Head of caudate nucleus (tissue), 42 donors: Measurements from ENCODE around the gene RBPJL.

Source experiments
- DNase-seq, 42 donors: peaks; one replicate each; pipeline versions ENCODE4 v3.0.0 to v3.0.0-alpha.2; 2020 to 2021; ENCODE audit warnings: mixed read lengths in 7 of 42
- intact Hi-C: fragments of 100-400 bp; cut with DNase I; formaldehyde crosslinking; loops from one replicate; pipeline ENCODE4 v1.15.0; 2022

RBPJL gene

DNA sequence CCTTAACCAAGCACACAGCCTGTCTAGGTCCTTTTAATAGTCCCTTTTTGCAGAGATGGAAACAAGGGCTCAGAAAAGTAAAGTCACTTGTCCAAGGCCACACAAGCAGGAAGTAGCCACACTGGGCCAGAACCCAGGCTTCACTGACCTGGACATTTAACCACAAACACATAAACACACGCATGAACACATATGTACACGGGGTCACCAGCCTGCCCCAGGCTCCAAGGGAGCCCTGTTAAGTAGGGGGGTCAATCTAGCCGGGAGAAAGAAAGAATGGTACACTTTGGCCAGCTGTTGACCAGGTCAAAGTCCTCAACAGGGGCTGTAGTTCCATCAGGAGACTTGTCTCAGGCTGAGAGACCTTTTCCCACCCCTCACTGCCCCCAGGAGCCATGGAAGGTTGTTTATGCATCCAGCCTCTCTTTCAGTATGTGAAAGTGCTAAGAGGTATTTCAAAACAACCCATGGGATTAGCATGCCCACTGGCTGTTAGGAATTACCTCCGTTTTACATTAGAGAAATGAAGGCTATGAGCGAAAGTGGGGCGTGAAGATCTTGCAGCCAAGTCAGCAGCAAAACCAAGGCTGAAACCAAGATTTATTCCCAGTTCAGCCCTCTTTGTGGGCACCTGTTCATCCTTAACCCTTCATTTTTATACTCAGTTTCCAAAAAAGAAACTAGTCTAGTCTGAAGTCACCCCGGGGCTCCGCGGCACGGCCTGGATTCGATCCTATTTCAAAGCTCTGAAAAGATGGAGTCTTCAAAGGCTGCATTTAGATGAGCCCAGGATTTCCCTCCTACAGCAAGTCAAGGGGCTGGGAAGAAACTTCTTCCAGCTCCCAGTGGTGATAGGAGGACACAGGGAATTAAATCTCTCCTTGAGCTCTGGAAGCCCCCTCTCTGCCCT is 31.7 kb downstream of the RBPJL start:
- no peak for DNase-seq
- intact Hi-C loops = no loop called here

DNA sequence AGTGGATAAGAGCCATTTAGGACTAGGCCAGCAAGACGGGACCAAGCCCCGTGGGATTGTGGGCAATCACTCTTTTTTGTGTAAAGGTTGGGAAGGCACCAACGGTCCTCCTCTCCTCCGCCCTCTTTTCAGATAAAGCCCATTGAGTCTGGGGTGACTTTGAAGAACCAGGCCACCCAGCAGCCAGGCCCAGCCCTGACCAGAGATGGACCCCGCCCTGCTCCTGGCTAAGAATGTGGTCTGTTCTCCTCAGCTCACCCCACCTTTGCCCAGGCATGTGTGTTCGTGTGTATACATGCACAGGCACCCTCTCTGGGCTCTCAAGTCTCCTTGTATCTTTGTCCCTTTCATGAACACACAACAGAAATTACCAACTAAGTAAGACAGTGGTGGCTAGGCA is 32.4 kb downstream of the RBPJL start:
- DNase-seq = no peak
- intact Hi-C loops = no loop called here

DNA sequence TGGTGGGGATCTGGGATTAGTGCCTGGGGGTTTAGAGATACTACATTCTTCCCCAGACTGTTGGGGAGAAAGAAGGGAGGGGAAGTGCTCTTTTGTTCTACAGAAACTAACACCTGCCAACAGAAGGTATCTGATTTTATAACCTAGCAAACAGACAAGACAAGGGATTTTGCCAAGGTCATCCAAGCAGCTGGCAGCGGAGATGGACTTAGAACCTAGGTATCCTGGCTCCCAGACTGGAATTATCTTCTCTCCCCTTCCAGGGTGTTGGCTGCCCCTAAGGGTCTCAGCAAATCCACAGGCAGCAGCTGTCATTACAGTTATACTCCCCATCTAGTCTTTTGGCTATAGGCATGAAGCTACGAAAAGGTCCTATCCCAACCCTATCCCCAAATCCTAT is 33.2 kb downstream of the RBPJL start:
- no peak for DNase-seq
- intact Hi-C loops = no loop called here

DNA sequence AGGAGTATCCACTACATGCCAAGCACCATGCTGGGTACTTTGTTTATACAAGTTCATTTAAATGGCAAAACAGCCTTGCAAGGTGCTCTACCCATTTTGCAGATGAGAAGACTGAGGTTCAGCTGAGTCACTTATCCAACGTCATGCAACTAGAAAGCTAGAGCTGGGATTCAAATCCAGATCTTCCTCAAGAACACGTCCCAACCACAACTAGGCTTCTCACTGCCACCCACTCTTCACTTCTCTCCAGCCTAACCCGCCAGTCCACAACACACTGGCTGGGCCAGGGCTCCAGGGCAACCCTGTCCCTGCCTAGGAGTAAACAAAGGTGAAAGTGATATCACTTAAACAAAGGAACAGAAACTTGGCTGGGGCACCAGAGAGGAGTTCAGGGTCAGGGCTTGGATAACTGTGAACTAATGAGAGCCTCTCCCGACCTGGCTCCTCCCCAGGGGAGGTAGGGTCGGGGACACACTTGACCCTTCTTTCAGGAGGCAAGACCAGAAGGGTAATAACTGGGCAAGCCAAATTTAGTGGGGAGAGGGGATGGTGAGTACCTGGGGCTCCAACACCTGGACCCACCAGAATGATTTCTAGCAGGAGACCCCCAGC is 33.7 kb downstream of the RBPJL start:
- intact Hi-C loops = no loop called here
- DNase-seq = no peak

DNA sequence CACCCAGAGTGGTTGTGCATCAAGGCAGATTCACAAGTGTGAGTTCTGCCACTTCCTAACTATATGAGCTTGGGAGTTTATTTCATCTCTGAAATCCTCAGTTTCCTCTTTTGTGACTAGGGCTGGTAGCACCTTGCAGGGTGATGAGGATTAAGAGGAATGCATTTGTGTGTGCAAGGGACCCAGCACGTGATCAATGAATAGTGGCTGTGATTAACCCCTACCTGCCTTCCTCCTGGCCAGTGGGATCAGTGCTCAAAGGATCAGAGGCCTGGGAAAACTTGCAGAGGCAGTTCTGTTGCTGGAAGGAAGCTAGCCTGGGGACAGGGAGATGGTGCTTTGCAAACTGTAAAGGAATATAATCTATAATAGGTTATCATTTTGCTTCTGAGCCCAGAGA is 34.3 kb downstream of the RBPJL start:
- intact Hi-C loops = no loop called here
- DNase-seq = no peak

DNA sequence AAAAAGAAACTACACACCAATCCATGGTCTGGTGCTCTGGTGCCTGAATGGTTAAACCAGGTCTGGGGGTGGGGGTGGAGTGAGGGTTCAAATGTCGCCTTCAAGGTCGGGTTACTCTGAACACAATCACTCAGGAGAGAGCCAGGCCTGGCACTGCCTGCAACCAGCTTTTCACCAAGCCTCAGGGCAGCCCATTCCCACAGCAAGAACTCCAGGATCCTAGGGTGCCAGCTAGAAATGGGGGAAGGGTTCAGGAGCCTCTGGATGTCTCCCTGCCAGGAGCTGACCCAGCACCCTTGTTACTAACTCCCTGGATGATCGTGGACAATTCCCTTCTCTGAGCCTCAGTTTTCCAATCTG is 34.9 kb downstream of the RBPJL start:
- intact Hi-C loops = no loop called here
- no peak for DNase-seq

DNA sequence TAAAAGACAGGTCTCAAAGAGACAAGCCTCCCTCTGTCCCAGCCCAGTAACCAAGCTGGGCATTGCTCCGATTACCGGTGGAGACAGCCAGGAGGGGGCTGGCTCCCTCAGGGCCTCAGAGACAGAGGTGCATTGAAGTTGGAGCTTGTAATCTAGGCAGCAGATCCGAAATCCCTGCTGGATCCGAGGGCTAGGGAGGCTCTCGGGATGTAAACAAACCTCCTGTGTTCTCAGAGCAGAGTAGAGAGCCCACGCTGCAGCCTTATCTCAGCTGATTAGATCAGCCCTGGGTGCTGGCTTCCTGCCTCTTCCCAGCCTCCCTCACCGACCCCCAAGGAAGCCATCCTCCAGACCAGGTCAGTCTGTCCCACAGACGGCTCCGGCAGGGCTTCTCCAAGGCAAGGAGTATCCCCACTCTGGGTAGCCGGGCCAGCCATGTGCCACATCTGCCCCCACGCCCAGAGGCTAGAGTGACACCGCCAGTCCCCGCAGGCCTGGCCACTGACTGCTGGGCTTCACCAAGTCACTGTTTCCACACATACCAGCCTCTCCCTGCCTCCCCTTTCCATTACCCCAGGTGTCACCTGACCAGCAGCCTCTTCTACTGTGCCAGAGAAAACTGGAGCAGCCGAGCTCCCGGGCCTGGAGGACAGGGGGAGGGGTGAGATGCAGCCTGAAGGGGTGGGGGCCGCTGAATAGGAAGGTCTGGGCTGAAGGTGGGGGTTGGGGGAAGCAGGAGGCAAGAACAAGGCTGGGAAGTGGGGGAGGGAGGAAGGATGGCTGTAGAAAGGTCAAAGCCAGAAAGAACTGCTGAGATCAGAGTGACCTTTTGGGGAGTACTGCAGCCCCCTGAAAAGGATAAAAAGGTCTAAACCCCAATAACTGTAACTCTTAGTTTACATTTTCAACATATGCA is 35.6 kb downstream of the RBPJL start:
- intact Hi-C loops = no loop called here
- DNase-seq = peak in 36 of 42 donors; percentile 19 to 76 (median 44)

DNA sequence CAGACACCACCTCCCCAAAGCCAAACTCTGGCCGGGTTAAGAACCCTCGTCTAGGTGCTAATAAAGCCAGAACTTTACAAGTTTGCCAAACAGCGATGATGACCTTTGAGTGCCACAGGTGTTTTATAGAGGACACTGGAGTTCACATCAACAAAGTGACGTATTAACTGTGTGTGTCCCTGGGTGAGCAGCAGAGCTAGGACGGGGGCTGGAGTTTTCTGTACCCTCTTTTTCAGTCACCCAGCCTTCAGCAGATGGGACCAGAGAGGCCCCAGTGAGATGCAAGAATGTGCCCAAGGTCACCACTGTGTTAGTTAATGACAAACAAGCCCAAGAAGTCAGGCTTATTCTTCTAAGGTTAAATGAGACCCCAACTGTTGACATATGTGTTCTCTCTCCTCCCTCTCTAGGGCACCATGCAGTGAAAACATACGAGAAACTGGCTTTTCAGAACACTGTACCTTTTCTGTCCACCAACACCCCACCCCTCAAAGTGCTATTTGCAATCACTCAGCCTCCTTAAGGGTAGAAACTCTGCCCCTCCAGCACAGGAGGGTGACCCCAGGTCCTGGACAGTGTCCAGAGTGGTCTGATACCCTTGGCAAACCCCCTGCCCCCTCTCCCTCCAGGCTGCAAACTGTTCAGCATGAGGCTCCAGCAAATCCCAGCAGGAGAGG is 36.4 kb downstream of the RBPJL start:
- DNase-seq = no peak

DNA sequence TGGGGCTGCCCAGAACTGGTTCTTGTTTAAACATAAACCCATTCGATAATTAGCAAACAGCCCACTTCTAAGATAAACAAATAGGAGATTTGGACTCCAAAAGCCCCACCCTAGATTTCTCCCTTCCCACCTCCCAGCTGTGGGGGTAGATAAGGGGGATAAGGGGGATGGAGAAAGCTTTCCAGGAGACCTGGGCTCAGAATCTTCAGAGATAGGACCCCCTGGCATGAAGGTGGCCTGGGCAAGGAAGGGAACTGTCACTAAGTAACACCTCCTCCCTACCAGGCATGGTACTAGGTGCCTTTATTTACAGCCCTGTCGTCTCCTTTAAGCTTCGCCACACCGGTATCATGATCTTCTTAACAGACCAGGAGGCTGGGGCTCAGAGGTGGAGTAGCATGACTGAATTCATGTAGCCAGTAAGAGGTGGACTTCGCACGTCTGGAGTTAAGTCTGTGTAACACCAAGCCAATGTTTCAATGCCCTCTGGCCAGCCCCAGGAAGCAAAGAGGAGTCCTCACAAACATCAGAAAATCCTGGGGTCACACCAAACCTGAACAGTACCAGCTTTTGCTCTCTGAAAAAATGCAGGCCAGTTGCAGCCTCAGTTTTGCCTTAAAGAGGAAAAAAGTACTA is 37.0 kb downstream of the RBPJL start:
- no peak for DNase-seq
- intact Hi-C loops = no loop called here

More for the DNA sequence above, 36.4 kb downstream of the RBPJL start:
- intact Hi-C loops = no loop called here

DNA sequence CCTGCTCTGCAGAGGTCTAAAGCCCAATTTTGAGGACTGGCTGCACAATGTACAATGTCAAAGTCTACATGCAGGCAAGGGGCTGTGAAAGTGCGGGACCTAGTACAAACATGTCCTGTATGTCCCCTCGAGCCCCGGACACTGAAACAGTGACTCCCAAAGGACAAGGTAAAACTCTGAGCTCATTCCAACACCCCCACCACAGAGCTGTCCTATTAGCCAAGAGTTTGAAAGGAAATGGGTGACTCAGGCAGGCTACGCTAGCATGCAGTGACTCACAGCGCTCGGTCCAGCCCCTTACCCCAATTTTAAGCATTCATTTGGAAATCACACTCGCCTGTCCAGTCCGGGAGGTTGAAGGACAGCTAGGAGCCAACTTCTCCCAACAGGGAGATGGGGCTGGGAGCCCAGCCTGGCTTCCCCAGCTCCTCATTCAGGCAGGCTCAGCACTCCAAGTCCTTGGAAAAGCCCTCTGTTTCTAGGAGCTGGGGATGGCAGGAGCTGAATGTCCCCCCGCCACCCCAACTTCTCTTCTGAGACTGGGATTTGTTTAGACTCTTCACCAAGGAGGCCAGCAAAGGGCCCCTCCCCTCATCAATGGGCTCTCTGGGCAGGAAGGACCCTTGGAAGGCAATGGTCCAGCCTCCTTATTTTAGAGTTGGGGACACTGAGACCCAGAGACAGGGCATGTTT is 37.7 kb downstream of the RBPJL start:
- intact Hi-C loops = no loop called here

DNA sequence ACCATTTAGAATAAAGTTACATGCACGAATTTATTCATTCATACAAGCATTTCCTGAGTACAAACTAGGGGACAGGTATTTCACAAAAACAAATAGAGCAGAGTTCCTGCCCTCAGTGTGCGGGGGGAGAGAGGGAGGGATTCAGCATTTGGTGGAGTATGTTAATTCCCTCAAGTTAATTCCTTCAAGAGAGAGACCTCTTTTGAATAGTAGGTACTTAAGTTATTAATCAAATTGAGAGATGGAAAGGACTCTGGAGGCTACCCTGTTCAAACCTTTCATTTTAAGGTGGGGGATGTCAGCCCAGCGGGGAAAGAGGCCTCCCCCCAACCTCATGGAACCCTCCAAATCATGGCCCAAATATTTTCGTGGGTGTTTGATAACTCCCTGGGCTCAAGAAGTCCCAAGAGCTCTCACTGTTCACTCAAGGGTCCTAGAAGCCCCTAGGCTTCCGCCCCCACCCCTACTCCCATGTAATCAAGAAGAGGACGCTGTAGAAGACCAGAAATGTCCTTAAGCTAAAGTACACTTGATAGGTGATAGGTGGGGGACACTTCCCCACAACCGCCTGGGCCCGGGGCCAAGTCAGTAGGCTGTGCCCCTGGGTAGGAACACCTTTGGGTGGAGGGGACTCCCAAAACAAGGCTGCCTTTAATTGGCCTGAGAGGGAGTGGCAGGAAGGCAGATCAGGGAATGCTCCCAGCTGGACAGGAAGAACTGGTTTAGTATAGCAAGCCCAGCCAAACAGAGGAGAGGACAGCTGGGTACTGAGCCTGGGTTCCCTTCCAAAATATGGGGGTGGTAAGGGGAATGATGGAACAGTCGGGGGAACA is 38.7 kb downstream of the RBPJL start:
- intact Hi-C loops = no loop called here
- no peak for DNase-seq

More for the DNA sequence above, 37.7 kb downstream of the RBPJL start:
- DNase-seq = peak in 23 of 42 donors; percentile 18 to 80 (median 51)

DNA sequence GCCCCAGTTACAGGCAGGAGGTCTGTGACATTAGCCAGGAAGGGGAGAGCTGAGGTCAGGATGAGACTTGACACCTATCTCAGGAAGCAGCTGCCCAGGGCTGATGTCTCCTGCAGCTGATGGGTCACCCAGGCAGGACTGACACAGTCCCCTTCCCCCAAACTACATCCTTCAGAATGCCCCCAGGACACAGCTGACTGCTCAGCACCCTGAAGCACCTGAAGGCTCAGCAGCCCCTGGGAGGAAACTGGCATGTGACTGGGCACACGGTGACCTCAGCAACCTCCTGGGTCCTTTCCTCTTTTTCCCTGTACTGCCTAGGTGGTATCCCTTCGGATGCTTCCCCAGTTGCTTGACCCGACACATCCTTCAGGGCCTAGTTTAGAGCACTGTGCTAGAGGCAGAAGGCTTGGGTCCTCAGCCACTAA is 39.7 kb downstream of the RBPJL start:
- intact Hi-C loops = no loop called here
- no peak for DNase-seq

DNA sequence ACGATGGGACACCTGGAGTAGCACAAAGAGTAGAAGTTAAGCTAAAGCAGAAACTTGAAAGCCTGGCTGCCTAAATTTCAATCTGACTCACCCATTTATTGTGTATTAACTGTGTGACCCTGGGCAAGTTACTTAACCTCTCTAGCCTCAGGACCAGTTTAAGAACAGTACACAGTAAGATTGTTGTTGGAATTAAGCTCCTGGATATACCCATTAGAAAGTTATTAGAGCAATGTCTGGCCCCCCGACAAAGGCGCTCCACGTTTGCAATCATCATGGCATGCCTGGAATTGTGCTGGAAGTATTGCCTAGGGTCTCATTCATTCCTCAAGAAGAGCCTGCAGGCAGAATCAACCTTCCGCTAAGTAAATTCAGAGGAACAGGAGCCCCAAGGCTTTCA is 40.2 kb downstream of the RBPJL start:
- intact Hi-C loops = no loop called here

DNA sequence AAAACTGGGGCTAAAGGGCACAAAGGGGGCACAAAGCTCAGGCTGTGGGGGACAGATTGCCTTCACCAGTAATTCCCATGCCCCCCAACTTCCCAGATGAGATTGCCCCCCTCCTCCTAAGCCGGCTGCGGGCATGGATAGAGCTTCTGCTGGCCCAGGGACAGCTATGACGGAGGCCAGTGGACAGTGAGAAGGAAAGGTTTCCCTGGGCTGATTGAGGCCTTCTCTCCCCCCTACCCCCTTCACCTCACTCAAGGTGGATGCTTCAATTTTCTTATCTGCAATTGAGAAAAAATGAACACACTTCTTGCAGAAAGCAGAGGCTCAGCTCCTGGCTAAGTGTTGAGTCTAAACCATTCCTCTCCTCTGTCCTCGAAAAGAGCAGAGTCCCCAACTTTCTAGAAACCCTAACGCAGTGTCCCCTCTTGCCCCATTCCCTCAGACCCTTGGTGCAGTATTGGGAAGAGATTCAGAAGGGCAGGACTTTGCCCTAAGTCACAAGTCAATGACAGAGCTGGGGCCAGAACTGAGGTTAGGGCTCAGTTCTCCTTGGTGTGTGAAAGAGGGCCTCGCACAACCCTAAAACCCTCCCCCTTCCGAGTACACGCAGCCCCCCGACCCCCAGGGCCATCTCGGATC is 40.8 kb downstream of the RBPJL start:
- no peak for DNase-seq
- intact Hi-C loops = no loop called here

More for the DNA sequence above, 40.2 kb downstream of the RBPJL start:
- no peak for DNase-seq

DNA sequence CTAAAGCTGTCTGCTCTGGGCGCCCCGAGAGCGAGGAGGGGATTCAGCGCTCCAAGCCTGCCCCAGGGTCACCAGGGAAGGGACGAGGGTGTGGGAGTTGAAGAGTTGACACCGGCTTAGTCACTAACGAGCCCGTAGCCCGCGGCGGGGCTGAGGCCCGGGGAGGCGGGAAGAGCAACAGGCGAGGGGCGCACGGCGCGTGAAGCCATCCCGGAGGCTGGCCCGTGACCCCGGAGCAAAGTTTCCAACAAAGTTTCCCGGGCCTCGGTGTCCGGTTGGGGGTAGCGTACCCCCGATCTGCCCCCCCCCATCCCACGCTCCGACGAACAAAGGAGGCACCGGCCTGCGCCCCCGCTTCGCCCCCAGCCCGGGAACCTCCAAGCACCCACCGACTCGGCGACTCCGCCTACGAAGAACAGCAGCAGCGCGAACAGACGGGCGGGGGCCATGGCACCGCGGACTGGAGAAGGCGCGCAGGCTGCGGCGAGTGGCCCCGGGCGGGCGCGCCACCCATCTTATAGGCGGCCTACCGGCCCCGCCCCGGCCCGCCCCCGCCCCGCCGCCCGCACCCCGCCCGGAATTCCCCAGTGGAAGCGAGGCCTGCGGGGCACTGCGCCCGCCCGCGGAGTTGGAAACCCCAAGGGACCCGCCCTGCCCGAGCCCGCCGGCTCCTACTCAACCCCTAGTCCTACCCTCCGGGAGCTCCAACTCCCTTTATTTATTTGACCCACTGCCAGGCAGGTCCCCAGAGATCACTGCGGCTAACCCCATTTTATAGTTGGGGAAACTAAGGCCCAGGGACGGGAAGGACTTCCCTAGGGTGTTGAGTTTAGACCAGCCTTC is 41.5 kb downstream of the RBPJL start, which contains the start of gene SDC4:
Gene SDC4, minus strand, starts transcription at position 489 of the 843 bp plus-strand sequence. Its CDS starts 40 bp downstream, at position 449.
- DNase-seq = peak in 35 of 42 donors; percentile 32 to 79 (median 56)
- intact Hi-C loops = no loop called here

DNA sequence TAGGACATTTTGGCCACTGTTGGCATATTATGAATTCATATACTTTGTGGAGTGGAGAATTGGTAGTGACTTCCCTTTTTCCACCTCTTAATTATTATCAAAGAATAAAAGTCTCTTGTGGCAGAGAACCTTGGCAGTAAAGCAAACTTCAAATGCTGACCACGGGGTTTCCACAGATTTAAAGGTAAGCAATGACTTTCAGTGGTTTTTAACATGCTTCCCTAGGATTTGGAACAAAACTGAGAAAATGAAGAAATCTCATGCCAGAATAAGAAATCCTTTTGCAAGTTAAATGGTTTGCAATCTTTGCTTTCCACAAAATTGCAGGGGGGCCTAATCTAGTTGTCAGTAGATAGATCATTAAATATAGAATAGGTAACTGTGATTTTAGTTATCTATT is 43.6 kb downstream of the RBPJL start:
- intact Hi-C loops = no loop called here
- DNase-seq = no peak
